HG03354 (cell line): Measurements from ENCODE around the gene SHC2.
"Not testable (repeated sequence)": the region's sequence is repeated elsewhere in the genome, so short reads cannot be mapped to it uniquely, and the experiment has no call there.

Source experiments
- ATAC-seq: cut with Tn5 transposase; IDR thresholded peaks from one replicate; pipeline ENCODE4 v1.9.1; 2021; ENCODE audit warnings: mild to moderate bottlenecking; ENCODE audit not compliant: unreplicated experiment, poor library complexity, severe bottlenecking

SHC2 gene

DNA sequence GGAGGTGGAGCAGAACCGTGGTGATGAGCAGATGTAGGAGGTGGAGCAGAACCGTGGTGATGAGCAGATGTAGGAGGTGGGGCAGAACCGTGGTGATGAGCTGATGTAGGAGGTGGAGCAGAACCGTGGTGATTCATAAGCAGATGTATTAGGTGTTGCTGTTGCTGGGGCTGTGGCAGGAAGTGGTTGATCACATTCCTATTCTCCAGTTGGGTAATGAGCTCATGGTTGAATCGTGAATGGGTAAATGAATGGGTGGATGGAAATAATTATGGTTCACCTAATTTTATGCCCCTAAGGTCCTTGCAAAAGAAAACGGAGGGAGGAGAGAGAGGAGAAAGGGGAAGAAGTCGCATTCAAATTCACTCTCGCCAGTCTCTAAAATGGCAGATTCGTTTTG, 78.3 kb downstream of the SHC2 start:
- not testable (repeated sequence) for ATAC-seq

DNA sequence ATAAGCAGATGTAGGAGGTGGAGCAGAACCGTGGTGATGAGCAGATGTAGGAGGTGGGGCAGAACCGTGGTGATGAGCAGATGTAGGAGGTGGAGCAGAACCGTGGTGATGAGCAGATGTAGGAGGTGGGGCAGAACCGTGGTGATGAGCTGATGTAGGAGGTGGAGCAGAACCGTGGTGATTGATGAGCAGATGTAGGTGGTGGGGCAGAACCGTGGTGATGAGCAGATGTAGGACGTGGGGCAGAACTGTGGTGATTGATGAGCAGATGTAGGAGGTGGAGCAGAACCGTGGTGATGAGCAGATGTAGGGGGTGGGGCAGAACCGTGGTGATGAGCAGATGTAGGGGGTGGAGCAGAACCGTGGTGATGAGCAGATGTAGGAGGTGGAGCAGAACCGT, 78.9 kb downstream of the SHC2 start:
- not testable (repeated sequence) for ATAC-seq

DNA sequence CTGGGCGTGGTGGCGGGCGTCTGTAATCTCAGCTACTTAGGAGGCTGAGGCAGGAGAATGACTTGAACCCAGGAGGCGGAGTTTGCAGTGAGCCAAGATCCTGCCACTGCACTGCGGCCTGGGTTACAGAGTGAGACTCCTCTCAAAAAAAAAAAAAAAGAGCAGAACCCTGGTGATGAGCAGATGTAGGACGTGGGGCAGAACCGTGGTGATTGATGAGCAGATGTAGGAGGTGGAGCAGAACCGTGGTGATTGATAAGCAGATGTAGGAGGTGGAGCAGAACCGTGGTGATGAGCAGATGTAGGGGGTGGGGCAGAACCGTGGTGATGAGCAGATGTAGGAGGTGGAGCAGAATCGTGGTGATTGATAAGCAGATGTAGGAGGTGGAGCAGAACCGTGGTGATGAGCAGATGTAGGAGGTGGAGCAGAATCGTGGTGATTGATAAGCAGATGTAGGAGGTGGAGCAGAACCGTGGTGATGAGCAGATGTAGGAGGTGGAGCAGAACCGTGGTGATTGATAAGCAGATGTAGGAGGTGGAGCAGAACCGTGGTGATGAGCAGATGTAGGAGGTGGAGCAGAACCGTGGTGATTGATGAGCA, 80.1 kb downstream of the SHC2 start:
- not testable (repeated sequence) for ATAC-seq

DNA sequence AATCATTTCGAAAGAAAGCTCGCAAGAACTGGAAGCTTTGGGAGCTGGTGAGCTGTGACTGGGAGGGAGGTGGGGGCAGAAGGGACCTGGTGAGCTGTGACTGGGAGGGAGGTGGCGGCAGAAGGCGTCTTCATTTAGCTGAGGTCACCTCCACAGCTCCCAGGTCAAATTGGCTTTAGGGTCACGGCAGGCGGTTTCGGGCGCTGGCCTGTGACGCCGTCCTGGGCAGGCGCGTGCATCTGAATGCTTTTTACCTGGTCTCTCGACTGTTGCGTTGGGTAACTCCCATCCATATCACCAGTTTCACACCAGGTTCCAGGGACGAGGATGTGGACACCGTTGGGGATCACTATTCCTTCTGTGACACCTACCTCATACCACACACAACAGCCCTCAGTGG, 81.0 kb downstream of the SHC2 start:
- ATAC-seq, result no peak

DNA sequence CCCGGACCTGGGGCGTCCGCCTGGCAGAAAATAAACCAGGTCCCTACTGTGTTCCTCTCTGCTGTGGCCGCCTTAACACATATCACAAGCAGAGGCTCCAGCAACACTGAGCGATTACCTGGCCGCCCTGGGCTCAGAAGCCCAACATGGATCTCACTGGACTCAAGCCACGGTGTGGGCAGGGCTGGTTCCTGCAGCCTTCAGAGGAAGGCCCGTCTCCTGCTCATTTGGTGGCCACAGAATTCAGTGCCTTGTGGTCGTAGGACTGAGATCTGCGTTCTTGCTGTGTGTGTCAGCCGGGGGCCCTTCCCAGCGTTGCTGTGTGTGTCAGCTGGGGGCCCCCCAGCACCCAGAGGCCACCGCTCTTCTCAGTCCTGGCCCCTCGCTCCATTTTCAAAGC, 82.1 kb downstream of the SHC2 start:
- no peak for ATAC-seq

DNA sequence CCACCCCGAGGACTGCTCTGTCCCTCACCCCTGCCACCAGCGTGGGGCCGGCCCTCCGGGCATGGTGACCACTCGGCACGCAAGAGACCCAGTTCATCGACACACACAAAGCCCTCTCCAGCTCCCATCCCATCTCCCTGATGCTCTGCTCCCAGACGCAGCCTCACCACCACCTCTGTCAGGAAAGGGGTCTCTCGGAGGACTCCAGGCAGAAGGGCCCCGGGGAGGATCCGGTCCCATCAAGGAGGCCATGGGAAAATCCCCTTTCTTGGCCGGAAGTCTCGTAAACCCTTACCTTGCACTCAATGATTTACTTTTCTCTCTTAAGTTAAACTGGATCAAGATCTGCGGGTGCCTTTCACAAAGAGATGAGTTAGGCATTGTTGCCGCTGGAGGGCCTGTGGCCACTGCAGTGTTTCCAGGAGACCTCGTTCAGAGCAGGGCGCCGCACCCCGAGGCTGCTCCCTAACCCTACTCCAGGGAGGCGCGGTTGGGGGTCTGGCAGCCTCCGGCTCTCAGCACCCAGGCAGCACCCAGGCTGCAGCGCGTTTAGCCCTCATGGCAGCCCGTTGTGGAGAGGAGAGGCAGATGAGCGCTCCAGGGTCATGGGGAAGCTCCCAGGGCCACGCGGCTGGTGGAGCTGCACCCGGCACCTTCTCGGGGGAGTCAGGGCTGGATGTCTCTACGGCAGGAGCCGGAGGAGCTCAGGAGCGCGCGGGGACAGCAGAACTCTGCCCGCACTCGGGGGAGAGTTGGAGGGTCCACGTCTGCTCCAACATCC, 82.8 kb downstream of the SHC2 start:
- no peak for ATAC-seq

DNA sequence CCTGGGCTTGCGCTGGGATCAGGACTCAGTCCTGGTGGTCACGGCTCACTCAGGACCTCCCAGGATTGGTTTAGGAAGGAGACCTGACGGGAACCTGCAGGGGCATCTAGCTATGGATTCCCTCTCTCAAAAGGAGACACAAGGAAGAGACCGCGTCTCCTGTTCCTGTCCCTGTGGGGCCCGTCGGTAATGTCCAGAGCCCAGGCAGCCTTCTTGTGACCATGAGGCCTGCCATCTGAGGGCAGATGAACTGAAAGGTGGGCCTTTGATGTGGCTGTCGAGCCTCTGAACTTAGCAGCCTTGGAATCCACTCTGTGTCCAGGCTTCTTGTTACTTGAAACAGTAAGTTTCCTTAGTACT, 84.7 kb downstream of the SHC2 start:
- no peak for ATAC-seq

DNA sequence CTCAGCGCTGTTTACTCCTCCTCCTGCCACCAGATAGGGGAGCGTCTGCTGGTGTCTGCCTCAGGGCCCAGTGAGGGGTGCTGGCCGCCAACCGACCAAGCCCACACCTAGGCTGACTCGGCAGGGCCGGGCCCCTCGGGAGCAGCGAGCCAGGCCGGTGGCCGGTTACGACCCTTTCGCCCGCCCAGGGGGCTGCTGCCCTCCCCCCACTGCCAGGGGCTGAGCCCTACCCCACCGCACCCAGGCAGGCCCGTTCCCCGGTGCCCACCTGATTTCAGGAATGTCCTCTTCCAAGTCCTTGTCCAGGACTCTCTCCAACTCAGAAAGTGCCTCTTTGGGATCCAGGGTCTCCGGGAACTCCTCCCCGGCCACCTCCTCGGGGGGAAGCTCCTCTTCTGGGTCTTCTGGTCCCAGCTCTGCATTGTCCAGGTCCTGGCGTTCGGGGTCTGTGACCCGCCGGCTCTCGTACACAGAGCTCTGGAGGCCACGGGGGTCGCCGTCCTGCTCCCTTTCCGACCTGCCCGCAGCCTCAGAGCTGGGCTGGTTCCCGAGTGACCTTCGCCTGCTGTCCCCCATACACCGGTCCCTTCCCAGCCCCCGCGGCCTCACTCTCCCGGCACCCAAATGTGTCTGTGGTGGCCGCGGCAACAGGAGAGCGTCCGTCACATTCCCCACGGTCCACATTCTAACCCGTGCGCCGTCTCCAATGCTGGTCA, 85.3 kb downstream of the SHC2 start:
- no peak for ATAC-seq

DNA sequence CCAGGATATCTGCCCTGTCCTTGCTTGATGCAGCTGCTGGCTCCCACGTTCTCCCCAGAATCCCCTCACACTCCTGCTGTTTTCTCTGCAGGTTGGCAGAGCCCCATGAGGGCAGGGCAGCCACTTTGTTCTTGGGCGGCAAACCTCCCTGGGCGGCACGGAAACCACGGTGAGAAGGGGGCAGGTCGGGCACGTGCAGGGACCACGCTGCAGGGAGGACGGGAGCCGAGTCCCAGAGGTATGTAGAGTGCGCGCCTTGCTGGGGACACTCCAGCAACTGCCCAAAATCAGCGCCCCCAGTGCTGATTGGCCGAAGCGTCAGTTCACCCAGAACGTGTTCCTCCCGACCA, 86.0 kb downstream of the SHC2 start:
- ATAC-seq, result no peak

DNA sequence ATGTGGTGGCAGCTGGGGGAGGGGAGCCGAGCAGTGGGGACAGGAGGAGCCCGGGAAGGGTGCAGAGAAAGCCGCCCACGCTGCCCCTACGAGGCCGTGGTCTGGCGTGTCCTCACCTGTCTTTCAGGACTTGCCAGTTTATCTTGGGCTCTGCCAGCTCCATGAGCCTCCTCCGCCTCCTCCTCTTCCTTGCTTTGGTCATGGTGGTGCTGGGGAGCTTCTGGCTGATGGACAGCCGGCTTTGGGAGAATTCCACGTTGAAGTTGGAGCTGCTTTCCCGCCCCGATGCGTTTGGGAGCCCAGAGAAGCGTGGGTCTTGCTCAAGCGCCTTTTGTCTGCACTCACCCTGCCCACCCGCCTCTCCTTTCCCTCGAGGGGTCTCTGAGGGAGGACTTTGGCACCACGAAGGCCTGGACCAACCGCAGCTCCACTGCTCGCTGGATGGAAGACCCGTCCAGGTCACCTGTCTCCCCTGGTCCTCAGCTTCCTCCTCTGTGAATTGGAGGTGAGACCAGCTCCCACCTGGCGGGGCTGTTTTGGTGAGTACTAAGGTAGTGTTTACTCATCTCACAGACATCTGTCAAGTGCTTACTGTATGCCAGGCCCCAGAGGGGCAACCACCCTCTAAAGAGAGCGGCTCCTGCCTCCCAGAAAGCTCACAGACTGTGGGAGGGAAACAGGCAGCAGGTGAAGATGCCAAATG, 86.5 kb downstream of the SHC2 start:
- no peak for ATAC-seq

DNA sequence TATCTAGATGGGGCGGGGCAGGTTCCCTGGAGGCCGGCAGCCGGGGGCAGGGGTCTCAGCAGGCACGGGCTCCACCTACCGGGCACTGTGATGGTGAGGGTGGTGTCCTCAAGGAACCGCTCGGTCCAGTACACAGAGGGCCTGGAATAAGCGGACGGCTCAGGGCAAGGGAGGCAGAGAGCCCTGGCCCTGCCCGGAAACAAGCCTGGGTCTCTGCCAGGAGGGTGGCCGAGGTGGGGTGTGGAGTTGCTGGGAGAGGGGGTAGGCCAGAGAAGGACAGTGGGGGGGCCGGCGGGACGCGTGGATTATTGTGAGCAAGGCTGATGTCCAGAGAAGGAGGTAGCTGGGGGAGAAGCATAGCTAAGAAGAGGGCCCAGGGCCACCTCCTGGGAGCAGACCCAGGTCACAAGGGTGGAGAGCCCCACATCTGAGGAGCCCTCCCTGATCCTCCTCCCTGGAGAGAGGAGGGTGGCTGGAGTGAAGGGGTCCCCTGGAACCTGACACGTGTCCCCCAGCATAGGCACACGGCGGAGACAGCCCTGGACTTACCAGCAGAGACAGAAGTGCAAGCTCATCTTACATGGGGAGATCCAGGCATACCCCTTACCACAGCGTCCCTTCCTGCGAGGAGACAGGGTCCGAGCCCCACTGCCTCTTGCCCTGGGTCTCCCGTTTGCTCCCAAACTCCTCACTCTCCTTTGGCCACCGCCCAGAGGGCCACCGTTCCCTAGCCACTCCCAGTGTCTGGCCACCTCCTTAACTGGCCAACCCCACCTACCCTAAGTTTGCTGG, 87.2 kb downstream of the SHC2 start:
- ATAC-seq, result no peak

DNA sequence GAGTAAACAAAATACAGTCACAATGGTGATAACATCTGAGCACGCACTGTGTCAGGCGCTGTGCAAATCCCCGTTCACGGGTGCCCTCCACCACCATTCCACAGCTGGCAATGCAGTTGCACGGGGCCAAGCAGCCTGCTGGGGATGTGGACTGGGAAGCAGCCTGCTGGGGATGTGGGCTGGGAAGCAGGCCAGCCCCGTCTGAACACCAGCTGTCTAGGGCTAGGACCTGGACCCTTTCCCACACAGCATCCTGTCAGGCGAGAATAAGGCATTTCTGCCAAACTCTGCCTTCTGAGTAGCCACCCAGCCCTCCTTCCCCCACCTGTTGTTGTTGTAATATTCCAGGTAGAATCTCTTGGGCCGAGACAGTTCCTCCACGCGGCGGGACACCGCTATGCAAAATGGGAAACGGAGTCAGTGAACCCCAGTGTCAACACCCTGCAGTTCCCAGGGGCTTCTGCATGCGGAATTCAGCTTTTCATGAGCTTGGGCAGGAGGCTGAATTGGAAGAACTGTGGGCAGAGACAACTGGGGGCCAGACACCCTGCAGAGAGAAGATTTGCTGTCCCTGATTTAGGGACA, 88.4 kb downstream of the SHC2 start:
- no peak for ATAC-seq

DNA sequence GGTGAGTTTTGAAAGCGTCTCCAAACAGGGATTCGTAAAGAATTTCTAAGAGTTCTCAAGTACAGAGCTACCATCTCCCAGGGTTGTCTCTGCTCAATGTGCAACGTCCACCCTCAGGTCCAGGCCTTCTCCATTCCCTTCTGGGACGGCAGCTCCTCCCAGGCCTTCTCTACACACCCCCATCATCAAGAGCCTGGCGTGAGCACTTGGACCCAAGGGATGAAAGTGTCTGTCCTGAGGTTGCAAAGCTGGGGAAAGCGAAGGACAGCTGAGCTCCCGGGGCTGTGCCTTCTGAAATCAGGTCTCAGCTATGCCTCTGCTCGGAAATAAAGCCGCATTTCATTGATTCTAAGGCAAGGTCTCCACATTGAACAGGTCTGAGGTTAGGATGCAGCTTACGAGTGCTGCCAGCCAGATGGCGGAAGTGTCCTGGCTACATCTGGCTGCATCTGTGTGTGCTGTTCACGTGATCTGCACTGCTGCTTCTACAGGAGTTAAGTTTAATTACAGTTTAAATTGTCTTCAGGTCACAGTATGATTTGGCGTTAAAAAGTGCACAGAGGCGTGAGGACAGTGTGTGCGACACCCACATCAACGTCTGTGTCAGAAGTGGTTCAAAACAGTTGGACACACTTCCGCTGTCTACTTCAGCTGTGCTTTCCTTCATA, 89.2 kb downstream of the SHC2 start:
- ATAC-seq, result no peak

DNA sequence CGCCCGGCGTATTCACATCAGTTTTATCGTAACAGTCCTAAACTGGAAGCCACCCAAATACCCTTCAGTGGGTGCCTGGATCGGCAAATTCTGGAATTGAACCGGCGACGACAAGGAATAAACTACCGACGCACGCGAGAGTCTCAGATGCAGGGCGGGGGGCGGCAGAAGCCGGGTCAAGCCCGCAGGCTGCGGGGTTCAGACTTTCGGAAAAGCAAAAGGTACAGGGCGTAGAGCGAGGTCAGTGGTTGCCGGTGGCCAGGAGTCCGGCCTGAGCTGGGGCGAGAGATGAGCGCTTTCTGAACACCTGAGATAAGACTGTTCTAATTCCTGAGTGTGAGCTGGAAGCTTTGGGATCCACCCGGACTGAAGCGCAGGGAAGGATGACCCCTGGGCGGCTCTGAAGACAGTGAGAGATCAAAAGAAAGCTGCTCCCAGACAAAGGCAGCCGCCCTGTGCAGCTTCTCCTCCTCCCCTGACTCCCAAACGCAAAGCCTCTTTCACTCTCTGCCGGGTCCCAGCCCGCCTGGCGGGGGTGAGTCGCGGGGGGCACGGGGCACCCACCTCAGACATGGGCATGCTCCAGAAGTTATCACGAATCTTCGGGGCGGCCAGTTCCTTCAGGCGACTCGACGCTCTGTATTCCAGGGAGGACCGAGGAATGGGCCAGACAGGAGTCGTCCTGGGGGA, 90.0 kb downstream of the SHC2 start:
- no peak for ATAC-seq

DNA sequence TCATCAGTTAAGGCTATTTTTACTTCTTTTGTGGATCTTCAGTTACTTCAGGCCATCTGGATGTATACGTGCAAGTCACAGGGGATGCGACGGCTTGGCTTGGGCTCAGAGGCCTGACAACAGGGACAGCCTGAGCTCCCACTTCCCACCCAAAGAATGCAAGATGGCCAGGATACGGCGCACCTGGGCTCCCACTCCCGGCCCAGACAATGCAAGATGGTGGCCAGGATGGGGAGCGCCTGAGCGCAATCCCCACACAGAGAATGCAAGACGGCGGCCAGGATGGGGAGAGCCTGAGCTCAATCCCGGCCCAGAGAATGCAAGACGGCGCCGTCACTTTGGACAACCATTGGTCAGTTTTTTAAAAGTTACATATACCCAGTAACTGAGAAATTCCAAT, 91.0 kb downstream of the SHC2 start:
- no peak for ATAC-seq

DNA sequence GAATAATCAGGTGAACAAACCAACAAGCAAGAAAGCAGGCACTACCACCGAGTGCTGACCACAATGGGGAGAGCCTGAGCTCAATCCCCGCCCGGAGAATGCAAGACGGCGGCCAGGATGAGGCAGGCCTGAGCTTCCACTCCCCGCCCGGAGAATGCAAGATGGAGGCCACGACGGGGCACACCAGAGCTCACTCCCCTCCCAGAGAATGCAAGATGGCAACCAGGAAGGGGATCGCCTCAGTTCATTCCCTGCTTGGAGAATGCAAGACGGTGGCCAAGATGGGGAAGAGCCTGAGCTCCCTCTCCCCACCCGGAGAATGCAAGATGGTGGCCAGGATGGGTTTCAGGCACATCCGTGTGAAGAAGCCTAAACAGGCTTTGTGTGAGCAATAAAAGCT, 91.6 kb downstream of the SHC2 start:
- no peak for ATAC-seq

DNA sequence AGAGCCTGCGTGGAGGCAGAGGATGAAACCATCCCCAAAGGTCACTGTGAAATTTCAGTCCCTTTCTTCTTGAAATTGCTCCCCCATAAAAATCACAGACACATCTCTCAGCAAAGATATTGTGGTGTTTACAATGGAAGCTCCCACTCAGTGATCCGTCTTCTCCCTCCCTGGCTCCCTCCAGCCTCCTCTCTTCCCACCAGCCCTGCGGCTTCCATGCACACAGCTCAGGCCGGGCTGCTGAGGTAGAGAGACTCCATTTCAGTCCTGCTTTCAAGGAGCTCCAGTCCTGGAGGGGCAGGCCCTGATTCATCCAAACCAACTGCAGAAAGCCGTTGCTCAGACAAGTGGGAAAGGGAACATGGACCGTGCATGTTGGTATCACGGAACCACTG, 92.2 kb downstream of the SHC2 start:
- no peak for ATAC-seq

DNA sequence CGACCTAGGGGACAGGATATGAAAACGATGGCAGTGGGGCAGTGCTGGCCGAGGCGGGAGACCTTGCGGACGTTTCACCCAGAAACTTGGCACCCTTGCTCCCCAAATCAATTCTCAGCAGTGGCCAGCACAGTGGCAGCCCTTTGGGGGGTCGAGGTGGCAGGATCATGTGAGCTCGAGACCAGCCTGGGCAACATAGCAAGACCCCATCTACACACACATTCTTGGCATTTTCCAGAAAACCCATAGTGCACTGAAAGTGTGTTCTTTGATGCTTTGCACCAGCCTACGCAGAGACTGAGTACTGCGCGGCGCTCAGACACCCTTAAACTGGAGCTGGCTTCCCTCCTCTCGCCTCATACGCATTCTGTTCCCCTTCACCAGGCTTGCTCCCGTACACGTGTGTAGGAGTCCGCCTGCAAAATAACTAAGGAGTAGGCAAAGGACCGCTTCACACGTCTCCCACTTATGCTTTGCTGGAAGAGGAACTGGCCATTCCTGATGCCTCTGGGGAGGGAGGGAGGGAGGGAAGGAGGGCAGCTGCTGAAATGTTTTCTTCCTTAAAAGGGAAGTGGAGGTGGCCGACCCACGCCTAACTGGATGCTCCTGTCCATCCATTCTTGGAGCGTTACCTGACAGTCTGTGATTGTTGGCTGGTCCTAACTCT, 92.7 kb downstream of the SHC2 start:
- no peak for ATAC-seq
